Mesothelial cell of epicardium (in vitro differentiated cells): ENCODE data around the gene TMEM214. TPM values are rescaled to one million over a fixed set of nuclear protein-coding genes. Genes with fewer than 3 reads are reported as not detected.

Source experiments
- DNase-seq, 2 experiments: peaks; one replicate each; pipeline ENCODE4 v3.0.0; 2021; ENCODE audit warnings: low spot score in 2 of 2; ENCODE audit not compliant: unreplicated experiment in 2 of 2
- H3K27ac Mint-ChIP-seq: 2 replicates; pipeline ENCODE4 v1.8.0; 2021; ENCODE audit warnings: mixed read lengths
- H3K27me3 Mint-ChIP-seq: 2 replicates; pipeline ENCODE4 v1.8.0; 2021; ENCODE audit warnings: low read depth, mixed read lengths
- H3K36me3 Mint-ChIP-seq: 2 replicates; pipeline ENCODE4 v1.8.0; 2021; ENCODE audit warnings: mixed read lengths
- H3K4me1 Mint-ChIP-seq: 2 replicates; pipeline ENCODE4 v1.8.0; 2021; ENCODE audit warnings: mixed read lengths
- H3K4me3 Mint-ChIP-seq: 2 replicates; pipeline ENCODE4 v1.8.0; 2021; ENCODE audit warnings: mild to moderate bottlenecking, moderate library complexity, mixed read lengths
- H3K9me3 Mint-ChIP-seq: 2 replicates; pipeline ENCODE4 v1.8.0; 2021; ENCODE audit warnings: mixed read lengths
- total RNA-seq: library from RNA; stranded (reverse); gene quantifications from 3 replicates; pipeline ENCODE4 v1.2.1, GENCODE V29; 2021
- TF ChIP-seq, protein P1 (sequence below): fragments of 200-600 bp; sonication (generic); IDR thresholded peaks from one replicate; pipeline ENCODE4 v1.5.0; 2021; ENCODE audit warnings: antibody characterized with exemption; ENCODE audit not compliant: unreplicated experiment

The TMEM214 gene
- total RNA-seq, 1 donor from 2014 or later: 86.8 TPM

DNA sequence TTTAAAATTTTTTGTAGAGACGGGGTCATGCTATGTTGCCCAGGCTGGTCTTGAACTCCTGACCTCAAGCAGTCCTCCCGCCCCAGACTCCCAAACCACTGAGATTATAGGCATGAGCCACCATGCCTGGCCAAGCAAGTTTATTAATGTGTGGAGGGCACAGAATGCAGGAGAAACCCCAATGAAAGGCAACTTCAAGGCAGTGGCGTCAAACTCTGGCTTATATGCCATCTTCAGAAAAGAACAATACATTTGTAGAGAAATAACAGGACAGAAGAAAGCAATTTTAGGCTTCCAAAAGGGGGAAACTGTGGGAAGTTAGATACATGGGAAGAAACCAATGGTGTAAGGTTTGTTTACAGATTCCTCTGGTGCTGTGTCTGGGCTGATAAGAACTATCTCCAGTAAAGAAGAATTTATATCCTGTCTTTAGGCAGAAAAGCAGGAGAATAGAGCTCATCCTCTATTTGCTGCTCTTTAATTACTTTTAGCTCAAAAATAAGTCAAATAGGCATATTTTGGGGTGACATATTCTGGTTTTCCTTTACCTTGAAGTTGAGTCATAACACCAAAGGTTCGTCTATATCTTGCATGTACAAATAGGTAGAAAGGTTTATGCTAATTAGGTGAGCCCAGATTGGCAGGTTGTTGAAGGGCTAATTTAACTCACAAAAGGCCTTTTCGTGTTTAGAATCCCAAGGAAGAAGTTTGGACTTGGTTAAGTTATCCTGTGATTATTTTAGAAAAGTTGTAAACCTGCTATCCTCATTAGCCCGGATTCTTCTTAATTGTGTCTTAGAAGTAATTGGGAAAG, 26.0 kb upstream of the TMEM214 start:
- no peak overlapping the region for H3K4me3 Mint-ChIP-seq
- TF ChIP-seq, protein P1, sequence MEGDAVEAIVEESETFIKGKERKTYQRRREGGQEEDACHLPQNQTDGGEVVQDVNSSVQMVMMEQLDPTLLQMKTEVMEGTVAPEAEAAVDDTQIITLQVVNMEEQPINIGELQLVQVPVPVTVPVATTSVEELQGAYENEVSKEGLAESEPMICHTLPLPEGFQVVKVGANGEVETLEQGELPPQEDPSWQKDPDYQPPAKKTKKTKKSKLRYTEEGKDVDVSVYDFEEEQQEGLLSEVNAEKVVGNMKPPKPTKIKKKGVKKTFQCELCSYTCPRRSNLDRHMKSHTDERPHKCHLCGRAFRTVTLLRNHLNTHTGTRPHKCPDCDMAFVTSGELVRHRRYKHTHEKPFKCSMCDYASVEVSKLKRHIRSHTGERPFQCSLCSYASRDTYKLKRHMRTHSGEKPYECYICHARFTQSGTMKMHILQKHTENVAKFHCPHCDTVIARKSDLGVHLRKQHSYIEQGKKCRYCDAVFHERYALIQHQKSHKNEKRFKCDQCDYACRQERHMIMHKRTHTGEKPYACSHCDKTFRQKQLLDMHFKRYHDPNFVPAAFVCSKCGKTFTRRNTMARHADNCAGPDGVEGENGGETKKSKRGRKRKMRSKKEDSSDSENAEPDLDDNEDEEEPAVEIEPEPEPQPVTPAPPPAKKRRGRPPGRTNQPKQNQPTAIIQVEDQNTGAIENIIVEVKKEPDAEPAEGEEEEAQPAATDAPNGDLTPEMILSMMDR: no peak
- no peaks in the 10 kb centered on the region for H3K27me3 Mint-ChIP-seq
- H3K9me3 Mint-ChIP-seq: no peaks in the 10 kb centered on the region
- H3K27ac Mint-ChIP-seq: no peak overlapping the region
- H3K4me1 Mint-ChIP-seq: peaks cover 11% of the 10 kb centered on the region
- no peaks in the 10 kb centered on the region for H3K36me3 Mint-ChIP-seq
- DNase-seq: no peak

DNA sequence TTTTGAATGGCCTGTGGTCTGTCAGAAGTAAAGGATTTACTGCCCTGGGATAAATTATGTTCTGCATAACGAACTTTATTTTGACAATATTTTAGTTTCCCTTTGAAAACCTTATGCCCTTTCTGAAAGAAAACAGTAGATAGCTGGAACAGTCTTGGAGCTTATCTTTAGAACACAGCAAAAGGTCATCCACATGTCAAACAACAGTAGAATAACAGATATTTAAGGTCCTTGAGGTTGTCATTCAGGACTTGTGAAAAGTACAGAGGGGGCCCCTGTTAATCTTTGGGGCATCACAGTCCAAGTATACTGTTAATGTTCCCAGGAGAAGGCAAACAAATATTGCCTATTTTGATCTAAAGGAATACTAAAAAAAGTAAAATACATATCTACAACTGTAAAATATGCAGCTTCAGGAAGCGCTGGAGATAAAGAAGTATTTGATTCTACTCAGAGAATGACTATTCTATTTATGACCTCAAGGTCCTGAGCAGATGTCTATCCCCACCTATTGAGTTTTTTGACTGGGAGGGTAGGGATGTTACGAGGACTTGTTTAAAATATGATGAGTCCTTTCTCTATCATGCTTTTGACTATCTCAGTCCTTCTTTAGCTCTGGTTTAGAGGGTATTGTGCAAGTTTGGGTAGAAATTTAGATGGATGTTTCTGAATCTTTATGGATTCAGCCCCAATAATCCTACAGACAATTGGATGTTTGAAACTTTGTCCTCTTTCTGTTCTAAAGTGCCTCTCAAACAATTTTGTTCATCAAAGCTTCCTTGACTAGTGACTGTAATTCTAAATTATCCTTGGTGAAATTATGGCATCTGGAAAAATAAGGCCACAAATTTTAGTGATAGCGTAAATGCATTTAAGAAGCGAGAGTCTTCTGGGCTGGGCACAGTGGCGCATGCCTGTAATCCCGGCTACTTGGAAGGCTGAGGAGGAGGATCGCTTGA, 25.1 kb upstream of the TMEM214 start:
- no peaks in the 10 kb centered on the region for H3K9me3 Mint-ChIP-seq
- H3K27me3 Mint-ChIP-seq: no peaks in the 10 kb centered on the region
- no peak overlapping the region for H3K27ac Mint-ChIP-seq
- DNase-seq: no peak
- H3K4me3 Mint-ChIP-seq: no peak overlapping the region
- no peaks in the 10 kb centered on the region for H3K36me3 Mint-ChIP-seq
- TF ChIP-seq, protein P1: no peak
- peaks cover 11% of the 10 kb centered on the region for H3K4me1 Mint-ChIP-seq

DNA sequence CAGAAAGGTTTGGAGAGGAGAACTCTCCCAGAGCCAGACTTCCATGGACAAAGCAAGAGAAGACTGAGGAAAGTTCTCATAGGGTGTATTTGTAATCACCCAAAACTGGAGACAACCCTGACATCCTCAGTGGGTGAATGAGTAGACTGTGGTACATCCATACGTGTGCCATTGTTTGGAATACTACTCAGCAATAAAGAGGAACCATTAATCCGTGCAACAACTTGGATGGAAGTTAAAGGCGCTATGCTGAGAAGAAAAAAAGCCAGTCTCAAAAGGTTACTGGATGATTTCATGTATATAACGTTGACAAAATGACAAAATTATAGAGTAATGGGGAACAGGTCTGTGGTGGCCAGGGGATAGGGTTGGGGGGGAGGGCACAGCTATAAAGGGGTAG, 24.1 kb upstream of the TMEM214 start:
- H3K9me3 Mint-ChIP-seq: no peaks in the 10 kb centered on the region
- no peak for DNase-seq
- H3K27ac Mint-ChIP-seq: no peak overlapping the region
- H3K4me1 Mint-ChIP-seq: peaks cover 11% of the 10 kb centered on the region
- no peaks in the 10 kb centered on the region for H3K27me3 Mint-ChIP-seq
- H3K4me3 Mint-ChIP-seq: no peak overlapping the region
- no peaks in the 10 kb centered on the region for H3K36me3 Mint-ChIP-seq
- TF ChIP-seq, protein P1: no peak

DNA sequence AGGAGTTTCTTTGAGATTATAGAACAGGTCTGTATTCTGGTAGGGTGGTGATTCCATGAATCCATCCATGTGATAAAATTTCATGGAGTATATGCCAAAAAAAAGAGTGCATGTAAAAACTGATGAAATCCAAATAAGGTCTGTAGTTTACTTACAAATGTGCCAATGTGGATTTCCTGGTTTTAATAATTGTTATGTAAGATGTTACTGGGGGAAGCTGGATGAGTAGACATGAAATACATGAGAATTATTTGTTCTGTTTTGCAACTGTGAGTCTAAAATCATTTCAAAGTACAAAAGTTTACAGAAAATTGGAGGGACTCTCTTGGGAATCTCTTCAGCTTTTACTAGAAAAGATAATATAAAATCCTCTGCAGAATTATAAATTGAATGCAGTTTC, 23.7 kb upstream of the TMEM214 start:
- no peak for DNase-seq
- TF ChIP-seq, protein P1: no peak
- Mint-ChIP-seq H3K36me3 (no peaks in the 10 kb centered on the region), H3K27me3 (no peaks in the 10 kb centered on the region), H3K9me3 (no peaks in the 10 kb centered on the region), H3K4me3 (no peak overlapping the region), H3K27ac (no peak overlapping the region), H3K4me1 (peaks cover 11% of the 10 kb centered on the region)

DNA sequence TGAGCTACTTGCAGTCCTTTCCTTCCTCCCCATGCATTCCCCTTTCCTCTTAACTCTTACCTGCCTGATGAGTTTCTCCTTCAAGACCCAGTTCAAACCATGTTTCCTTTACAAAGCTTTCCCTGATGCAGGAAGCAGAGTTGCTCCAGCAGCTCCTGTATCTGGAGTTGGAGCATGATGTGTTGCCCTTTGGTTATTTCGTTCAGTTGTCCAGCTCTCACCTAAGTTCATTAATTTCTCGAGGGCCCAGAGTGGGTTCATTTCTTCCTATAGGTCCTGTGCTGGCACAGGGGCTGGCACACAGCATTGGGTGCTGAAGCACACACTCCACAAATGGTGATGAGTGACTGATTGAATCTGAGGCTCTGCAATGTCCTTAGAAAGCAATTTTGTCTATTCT, 23.0 kb upstream of the TMEM214 start:
- TF ChIP-seq, protein P1: no peak
- no peaks in the 10 kb centered on the region for H3K9me3 Mint-ChIP-seq
- no peaks in the 10 kb centered on the region for H3K27me3 Mint-ChIP-seq
- H3K4me1 Mint-ChIP-seq: peaks cover 11% of the 10 kb centered on the region
- no peaks in the 10 kb centered on the region for H3K36me3 Mint-ChIP-seq
- DNase-seq: no peak
- no peak overlapping the region for H3K4me3 Mint-ChIP-seq
- no peak overlapping the region for H3K27ac Mint-ChIP-seq
